ENCODE results near the gene TRAPPC4.
"Not testable (repeated sequence)": the region's sequence is repeated elsewhere in the genome, so short reads cannot be mapped to it uniquely, and the experiment has no call there.

Gene TRAPPC4

DNA sequence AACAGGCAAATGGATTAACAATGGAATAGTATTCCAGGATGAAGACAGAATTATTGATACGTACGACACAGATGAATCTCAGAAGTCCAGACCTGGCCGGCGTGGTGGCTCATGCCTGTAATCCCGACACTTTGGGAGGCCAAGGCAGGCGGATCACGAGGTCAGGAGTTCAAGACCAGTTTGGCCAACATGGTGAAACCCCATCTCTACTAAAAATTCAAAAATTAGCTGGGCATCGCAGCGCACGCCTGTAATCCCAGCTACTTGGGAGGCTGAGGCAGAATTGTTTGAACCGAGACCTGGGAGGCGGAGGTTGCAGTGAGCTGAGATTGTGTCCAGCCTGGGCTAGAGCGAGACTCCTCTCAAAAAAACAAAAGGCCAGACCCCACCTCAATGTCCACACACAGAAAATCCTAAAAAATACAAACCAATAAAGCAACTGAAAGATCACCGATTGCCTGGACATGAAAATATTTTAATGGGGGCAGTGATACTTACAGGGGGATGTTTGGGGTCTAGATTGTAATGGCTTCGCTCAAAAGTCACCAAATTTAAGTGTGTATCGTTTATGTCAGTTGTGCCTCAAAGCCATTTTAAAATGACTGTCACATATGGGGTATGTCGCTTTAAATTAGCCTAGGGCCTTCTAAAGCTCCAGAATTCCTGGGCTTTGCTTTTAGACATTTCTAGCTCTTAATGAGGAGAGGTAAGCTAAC is 4.2 kb upstream of the TRAPPC4 start:
- no peak for DNase-seq

DNA sequence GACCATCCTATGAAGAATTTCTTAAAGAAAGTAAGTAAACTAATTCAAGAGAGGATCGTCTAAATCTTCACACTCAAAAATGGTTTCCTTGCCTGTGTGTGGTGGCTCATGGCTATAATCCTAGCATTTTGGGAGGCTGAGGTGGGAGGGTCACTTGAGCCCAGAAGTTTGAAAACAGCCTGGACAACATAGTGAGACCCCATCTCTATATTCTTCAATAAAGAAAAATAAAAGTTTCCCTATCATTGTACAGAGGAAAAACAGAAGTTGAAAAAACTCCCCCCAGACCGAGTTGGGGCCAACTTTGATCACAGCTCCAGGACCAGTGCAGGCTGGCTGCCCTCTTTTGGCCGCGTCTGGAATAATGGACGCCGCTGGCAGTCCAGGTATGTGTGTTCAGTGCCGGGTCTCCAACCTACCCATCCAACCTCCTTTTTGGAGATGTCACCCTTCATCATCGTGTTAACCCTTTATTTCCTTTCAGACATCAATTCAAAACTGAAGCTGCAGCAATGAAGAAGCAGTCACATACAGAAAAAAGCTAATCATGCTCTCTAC is 3.4 kb upstream of the TRAPPC4 start:
- DNase-seq = no peak

DNA sequence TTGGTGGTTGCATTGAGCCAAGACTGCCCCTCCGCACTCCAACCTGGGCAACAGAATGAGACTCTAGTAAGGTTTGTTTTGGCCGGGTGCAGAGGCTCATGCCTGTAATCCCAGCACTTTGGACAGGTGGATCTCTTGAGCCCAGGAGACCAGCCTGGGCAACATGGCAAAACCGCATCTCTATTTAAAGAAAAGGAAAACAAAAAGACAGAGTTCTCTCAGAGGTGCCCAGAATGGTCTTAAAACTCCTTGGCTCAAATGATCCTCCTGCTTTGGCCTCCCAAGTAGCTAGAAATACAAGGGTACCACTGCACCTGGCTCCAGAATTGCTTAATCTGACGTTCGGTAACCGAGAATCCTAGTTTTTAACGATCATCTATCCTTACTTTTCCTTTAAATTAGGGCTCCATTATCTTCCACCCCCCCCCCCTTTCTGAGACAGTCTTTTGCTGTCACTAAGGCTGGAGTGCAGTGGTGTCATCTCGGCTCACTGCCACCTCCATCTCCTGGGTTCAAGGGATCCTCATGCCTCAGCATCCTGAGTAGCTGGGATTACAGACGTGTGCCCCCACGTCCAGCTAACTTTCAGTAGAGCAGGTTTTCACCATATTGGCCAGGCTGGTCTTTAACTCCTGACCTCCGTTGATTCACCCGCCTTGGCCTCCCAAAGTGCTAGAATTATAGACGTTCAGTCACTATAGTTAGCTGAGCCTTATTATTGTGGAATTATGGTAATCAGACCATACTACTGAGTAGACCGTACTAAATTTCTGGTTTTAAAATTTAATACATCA is 2.2 kb upstream of the TRAPPC4 start:
- DNase-seq = no peak

DNA sequence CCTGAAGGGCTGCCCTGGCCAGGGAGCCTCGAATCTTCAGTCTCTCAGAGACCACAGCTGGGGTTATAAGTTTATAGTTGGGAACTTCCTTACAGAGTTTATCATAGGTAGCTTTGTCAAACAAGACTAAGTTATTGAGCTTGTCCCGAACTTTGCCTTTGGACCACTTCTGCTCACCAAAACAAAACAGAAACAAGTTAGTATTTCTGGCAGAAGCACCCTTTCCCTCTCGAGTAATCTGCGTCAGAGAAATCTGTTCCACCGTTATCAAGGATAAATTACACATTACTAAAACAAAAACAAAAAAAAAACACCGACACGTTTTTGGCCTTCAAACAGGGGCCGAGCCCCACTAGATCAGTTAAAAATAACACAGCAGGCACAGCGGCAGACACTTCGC is 1.2 kb upstream of the TRAPPC4 start:
- DNase-seq = not testable (repeated sequence)

DNA sequence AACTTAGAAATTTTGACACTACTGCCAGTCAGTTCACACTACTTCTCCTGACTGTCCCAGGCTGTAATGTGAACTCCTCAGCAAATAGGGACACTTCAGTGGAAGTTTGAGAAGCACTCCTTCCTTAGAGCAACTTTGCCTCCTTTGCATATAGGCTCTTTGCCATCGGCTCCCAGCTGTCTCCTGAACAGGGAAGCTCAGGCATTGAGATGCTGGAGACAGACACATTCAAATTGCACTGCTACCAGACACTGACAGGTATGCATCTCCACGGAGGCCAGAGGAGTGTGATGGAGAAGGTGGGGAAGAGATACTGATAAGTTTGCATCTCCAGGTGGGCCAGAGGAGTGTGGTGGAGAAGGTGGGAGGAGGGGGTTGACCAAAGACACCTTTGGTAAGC is 1.4 kb downstream of the TRAPPC4 start:
- no peak for DNase-seq

DNA sequence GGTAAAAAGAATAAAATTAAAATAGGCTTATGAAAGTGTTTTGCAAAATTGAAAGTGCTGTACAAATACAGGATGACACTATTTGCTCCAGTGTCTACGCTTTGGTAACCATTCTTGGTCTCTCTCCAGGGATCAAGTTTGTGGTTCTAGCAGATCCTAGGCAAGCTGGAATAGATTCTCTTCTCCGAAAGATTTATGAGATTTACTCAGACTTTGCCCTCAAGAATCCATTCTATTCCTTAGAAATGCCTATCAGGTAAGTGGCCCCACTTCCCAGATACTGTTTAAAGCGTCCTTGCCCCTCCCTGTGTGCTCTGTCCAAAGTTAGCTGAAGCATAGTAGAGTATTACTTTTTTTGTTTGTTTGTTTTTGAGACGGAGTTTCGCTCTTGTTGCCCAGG is 3.1 kb downstream of the TRAPPC4 start:
- no peak for DNase-seq

DNA sequence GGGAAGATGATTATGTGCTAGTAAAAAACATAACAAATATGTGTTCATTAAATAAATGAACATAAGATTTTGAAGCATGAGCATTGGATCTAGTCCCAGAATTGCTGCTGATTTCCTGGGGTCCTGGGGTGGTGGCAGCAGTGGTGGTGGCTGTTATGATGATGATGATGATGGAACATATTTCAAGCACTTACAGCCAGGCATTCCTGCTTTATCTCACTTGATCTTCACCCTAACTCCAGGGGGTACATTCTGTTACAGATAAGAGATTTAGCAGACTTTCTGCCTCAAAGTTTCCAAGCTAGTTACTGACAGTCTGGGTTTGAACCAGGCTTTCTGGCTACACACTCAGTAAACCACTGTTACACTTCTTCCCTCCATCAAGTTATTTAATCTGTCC is 5.2 kb downstream of the TRAPPC4 start:
- DNase-seq = no peak

DNA sequence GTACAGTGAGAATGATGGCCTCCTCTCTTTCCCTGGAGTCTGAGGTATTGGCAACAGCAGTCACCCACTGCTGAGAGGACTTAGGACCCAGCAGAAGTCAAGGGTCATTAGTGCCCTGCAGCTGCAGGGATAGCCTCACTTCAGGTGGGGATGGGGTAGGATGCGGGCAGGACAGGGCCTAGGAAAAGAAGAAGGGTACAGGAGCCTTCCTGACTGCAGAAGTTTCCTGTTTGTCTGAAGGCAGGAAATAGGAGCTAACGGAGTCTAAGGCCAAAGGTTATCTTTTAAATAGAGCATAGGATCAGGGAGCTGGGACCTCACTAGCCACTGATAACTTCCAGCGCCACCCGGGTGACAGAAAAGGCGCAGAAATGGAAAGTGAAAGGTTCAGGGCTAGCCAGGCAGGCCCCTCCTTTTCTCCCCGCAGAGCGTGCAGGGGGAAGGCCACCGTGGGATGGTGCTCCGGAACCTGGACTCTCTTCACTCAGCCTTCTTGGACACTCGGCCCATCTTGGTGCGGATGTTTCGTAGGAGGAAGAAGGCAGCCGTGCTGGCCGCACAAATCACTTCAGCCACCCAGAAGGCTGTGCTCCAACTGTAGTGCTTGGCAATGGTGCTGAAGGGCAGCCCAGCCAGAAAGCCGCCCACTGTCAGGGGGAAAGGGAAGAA is 6.0 kb downstream of the TRAPPC4 start:
- no peak for DNase-seq

DNA sequence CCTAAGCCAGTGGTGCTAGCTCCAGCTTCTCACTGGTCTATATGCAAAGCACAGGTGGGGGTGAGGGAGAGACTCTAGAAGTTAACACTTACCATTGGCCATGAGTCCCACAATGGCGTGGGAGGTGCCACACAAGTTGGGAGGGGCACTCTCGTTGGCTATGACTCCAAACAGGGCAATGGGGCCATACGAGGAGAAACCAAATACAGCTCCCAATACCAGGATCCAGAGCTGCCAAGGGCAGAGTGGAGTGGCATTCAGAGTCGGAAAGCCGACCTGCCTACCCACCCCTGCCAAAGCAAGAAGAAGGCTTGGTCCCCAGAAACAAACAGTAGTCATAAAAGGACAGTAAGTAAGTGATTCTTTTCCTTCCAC is 6.5 kb downstream of the TRAPPC4 start:
- DNase-seq = no peak

DNA sequence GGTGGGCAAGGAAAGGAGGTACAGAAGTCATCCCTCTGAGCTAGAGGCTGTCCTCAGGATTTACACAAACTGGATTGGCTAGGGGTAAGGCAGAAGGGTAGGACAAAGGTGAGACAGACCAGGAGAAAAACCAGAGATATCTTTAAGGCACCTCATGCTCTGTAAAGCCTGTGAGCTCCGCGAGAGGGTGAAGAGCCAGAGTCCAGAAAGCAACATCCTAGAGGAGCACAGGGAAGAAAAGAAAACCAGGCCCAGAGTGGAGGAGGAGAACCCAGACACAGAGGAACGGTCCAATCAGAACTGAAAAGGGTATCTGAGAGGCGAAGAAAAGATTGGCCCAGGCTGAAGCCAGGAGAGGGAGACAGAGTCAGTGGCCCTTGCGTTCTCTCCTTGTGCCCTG is 7.0 kb downstream of the TRAPPC4 start:
- DNase-seq = no peak

DNA sequence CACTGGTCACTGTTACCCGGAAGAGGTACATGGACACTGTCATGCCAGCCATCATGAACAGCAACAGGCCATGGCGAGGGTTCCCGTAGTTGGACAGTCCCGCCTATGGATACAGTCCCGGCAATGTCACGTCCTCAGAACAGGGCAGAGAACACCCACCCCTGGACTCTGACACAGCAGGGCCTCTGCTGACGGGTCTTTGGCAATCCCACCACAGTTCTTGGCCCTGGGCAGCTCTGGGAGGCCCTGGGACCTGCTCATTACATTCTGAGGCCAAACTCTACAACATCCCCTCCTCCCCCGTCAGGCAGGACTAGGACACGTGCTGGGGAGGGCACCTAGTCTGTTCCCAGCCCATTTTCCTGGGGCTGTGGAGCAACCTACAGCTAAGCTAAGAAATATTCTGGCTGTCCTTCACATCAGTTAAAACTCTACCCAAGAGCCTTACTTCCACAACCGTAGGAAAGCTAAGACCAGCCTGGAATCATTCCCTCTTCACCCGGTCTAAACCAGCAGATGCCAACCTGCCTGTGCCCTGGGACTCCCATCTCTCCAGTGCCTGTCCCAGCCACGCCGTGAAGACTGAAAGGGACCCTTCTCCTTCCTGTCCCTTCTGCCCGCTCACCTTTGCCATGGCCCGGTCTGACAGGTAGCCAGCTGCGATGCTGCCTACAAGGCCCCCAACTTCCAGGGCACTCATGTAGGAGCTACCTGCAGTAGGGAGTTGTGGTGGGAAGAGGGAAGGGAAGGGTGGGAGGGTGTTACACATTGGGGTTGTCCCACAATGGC is 7.6 kb downstream of the TRAPPC4 start:
- DNase-seq = no peak

DNA sequence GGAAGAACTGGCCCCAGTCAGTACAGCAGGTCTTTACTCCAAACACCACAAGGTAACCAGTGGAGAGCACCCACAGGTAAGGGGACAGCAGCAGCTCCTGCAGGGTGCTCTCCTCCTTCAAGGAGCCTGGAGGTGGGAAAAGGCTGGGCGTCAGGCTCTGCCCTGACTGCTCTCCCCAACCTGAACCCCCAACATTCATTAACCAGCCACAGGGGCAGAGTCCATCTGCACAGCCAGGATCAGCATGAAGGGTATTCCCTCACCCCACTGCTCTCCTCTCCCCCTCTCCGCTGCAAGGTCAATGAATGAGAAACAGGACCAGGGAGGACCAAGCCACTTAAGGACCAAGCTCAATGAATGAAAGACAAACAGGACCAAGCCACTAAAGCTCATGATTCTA is 8.4 kb downstream of the TRAPPC4 start:
- DNase-seq = no peak

DNA sequence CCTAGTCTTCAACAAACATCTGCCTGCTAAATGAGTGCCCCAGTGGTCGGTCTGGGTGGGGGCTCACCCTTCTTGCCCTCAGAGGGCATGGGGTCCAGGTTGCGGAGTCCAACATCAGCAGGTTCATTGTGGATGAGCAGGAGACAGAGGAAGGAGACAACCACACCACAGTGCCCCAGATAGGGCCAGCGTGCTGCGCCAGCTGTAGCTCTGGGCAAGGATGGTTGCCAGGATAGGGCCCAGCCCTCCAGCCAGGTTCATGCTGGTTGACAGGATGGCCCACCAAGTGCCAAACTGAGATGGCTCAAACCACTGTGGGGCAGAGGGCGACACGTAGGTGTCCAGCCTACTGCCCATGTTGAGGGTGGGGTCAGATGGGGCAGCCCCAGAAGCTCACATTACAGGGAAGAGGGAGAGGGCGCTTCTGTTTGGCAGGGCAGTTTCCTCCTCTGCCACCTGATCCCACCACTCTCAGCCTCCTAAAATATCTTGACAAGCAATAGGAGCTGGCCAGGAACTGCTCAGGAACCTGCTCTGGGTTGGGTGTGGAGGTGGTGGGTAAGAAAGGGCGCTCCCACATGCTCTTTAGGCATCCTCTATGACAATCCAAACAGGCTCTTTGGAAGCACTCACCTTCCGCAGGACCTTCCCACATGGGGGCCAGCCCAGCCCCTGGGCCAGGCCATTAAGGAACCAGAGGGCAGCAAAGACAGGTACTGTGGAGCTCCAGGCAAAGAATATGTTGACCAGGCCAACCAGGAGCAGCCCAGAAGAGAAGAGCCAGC is 9.2 kb downstream of the TRAPPC4 start:
- no peak for DNase-seq

DNA sequence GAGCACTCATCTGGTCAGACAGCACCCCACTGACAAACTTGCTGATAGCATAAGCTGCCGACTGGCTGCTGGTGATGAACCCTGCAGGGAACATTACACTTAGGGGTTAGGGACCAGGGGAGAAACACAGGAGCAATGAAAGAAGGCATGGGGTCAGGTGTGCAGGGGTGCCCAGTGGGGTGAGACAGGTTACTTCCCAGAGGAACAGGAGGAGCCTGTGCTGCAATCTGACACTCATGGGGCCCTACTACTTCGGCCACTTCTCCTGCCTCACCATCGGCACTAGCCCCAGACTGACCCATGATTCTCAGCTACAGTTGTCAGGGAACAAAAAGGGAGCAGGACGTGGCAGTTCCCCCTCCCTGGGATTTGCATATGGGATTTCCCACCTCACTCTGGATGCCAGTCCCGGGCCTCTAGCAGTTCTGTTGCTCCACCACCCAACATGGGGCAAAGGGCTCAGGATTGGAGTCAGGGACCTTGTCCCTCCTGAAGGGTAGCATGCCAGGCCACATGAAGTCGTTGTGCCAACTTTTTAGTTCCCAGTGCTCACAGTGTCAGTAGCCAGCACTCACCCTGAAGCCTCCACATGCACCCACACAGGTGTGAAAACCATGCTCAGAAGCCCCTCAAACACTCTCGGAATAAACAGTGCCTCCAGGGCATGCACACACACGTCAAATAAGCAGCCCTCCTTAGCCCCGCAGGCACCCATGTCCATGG is 9.9 kb downstream of the TRAPPC4 start:
- DNase-seq = no peak

DNA sequence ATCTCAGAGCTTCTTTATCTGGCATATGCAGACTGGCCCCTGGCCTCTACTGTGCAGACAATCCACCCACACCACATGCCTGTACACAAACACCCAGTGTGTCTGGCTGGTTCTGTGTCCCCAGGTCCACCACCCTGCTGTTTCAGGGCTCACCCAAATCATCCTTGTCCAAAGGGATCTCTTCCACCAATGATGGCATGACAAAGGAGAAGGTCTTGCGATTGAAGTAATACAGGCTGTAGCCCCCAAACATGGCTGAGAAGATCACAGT is 10.4 kb downstream of the TRAPPC4 start:
- DNase-seq = no peak

DNA sequence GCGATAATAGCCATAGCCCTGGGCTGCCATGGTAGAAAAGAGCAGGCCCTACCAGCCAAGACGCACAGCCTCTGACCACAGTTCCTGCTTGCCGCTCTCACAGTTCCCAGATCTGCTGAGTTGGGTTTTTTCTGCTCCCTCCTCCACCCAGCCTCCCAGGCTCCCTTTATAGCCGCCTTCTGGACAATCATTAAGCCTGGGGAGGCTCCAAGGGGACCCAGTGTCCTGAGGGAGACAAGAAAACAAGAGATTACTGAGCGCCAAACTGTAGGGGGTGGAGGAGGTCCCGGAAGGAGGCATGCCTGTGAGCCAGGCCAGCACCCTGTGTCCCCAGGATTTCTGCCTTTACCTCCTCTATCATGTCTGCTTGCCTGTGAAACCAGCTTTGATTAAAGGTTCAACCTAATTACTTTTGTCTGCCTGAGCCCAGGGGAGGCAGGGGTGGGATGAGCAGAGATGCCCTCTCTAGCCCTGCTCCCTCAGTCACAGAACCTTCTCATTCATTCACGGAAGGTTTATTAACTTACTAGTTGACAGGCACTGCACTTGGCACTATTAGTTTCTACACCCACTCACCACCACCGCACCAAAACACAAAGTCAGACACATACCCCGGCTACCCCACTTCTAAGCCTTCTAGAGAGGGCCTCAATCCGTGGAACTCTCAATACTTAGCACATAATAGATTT is 10.9 kb downstream of the TRAPPC4 start:
- no peak for DNase-seq

DNA sequence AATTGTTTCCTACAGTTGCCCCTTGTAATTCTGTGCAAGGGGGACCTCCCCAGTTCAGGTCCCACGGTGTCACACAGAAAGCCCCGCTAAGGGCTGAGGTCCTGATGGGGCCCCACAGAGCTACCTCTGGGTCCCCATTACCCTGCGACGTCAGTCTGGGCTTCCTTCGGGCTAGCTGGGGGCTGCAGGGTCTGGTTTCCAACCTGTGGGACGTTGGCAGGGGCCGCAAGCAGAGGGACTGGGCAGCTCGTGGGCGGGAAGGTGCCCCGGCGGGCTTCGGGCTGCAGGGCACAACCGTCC is 11.4 kb downstream of the TRAPPC4 start:
- DNase-seq = no peak

DNA sequence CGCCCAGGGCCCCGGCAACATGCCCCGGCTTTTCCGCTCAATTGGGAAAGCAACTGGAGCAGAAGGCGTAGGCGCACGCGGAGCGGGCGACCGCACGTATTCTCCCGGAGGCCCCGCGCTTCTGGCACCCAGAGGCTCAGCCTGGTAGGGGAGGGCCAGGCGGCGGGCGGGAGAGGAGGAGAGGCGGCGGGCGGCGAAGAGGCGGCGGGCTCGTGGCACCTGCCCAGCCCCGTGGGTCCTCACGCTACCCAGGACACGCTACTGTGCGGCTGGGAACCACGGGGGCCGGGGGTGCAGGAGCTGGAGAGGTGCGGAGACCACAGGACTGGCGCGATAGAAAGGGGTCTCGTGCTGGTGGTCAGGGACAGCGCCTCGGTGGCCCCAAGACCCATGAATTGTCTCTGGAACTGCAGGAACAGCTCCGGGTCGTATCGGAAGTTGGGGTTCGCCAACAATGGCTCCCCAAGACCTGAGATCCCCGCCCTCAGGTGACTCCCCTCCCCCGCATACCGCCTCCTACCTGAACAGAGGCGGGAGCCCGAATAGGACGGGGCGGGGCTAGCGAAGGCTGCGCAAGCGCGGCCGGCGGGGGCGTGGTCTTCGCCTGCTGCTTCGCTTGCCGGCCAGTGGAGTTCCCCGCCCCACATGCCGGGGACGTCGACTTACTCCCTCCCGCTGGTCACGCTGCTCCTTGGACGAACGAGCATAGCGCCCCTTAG is 11.9 kb downstream of the TRAPPC4 start, which contains the start of gene SLC37A4:
Gene SLC37A4 (minus strand): TSS at position 549 of the 719 bp plus-strand sequence.
- DNase-seq = peak; percentile 94

DNA sequence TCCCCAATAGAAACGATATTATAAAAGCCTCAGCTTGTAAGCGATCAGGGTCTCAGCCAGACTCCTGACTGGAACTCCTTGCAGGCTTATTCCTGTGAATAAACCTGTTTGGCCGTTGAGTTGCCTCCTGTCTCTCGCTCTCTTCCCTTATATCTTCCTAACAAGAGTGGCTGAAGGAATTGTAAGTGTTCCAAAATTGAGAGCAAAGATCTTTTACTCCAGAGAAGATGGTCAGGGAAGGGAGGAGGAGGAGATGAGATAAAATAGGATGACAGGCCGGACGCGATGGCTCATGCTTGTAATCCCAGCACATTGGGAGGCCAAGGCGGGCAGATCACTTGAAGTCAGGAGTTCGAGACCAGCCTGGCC is 13.3 kb downstream of the TRAPPC4 start:
- no peak for DNase-seq

DNA sequence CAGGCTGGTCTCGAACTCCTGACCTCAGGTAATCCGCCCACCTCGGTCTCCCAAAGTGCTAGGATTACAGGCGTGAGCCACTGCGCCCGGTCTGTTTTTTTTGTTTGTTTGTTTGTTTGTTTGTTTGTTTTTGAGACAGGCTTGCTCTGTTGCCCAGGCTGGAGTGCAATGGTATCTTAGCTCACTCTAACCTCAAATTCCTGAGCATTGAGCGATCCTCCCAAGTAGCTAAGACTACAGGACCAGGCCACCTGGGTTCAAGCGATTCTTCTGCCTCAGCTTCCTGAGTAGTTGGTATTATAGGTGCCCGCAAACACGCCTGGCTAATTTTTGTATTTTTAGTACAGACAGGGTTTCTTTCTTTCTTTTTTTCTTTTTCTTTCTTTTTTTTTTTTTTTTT is 14.9 kb downstream of the TRAPPC4 start:
- DNase-seq = not testable (repeated sequence)

DNA sequence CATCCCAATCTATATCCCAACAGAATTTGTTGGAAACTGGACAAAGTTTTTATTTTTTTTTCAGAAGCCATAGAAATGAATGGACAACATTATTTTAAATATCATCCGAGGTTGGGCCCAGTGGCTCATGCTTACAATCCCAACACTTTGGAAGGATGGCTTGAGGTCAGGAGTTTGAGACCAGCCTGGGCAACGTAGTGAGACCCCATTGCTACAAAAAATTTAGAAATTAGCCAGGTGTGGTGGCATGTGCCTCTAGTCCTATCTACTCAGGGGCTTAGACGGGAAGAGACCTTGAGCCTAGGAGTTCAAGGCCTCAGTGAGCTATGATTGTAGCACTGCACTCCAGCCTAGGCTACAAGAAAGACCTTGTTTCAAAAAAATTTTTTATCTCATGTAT is 16.2 kb downstream of the TRAPPC4 start:
- DNase-seq = no peak
